Mucosa of stomach (tissue), 1 donor: Measurements from ENCODE around the gene JAKMIP1.

ENCODE experiments used
- H3K27me3 ChIP-seq: one replicate; pipeline ENCODE4 v1.7.0; 2013; ENCODE audit warnings: mild to moderate bottlenecking, low read length; ENCODE audit not compliant: control insufficient read depth, insufficient read depth
- H3K36me3 ChIP-seq: one replicate; pipeline ENCODE4 v1.7.0; 2013; ENCODE audit warnings: low read length; ENCODE audit not compliant: control insufficient read depth, insufficient read depth
- H3K4me1 ChIP-seq: one replicate; pipeline ENCODE4 v1.7.0; 2013; ENCODE audit warnings: mild to moderate bottlenecking, low read length; ENCODE audit not compliant: control insufficient read depth, insufficient read depth
- H3K4me3 ChIP-seq: one replicate; pipeline ENCODE4 v1.7.0; 2013; ENCODE audit warnings: low read length
- H3K9ac ChIP-seq: one replicate; pipeline ENCODE4 v1.7.0; 2013; ENCODE audit warnings: mild to moderate bottlenecking, low read length, moderate library complexity
- H3K9me3 ChIP-seq: one replicate; pipeline ENCODE4 v1.7.0; 2013; ENCODE audit warnings: mild to moderate bottlenecking, low read length, moderate library complexity; ENCODE audit not compliant: control insufficient read depth
- donor health status: Pancreatic carcinoma.

The JAKMIP1 gene

GRCh38 chr4:6182376-6183280 is 17.7 kb downstream of the JAKMIP1 start:
- Histone ChIP-seq H3K27me3 (no peaks in the 10 kb centered on the region), H3K9me3 (no peaks in the 10 kb centered on the region)

GRCh38 chr4:6180841-6181631 is 19.3 kb downstream of the JAKMIP1 start:
- Histone ChIP-seq H3K9me3 (no peaks in the 10 kb centered on the region), H3K9ac (no peak overlapping the region)

More at GRCh38 chr4:6182376-6183280, 17.7 kb downstream of the JAKMIP1 start:
- Histone ChIP-seq H3K36me3 (no peaks in the 10 kb centered on the region), H3K9ac (no peak overlapping the region), H3K4me1 (no peaks in the 10 kb centered on the region), H3K4me3 (no peak overlapping the region)

GRCh38 chr4:6179362-6179761 is 21.0 kb downstream of the JAKMIP1 start:
- Histone ChIP-seq H3K9me3 (no peaks in the 10 kb centered on the region), H3K9ac (no peak overlapping the region), H3K27me3 (no peaks in the 10 kb centered on the region), H3K4me1 (no peaks in the 10 kb centered on the region), H3K36me3 (no peaks in the 10 kb centered on the region), H3K4me3 (no peak overlapping the region)

More at GRCh38 chr4:6180841-6181631, 19.3 kb downstream of the JAKMIP1 start:
- no peaks in the 10 kb centered on the region for H3K36me3 ChIP-seq
- H3K4me1 ChIP-seq = no peaks in the 10 kb centered on the region
- H3K4me3 ChIP-seq = no peak overlapping the region
- H3K27me3 ChIP-seq = no peaks in the 10 kb centered on the region

GRCh38 chr4:6178757-6179156 is 21.6 kb downstream of the JAKMIP1 start:
- Histone ChIP-seq H3K4me1 (no peaks in the 10 kb centered on the region), H3K9ac (no peak overlapping the region), H3K27me3 (no peaks in the 10 kb centered on the region), H3K9me3 (no peaks in the 10 kb centered on the region), H3K36me3 (no peaks in the 10 kb centered on the region), H3K4me3 (no peak overlapping the region)

GRCh38 chr4:6177587-6178197 is 22.7 kb downstream of the JAKMIP1 start:
- H3K9ac ChIP-seq = no peak overlapping the region
- no peaks in the 10 kb centered on the region for H3K27me3 ChIP-seq
- H3K4me3 ChIP-seq = no peak overlapping the region
- no peaks in the 10 kb centered on the region for H3K36me3 ChIP-seq
- no peaks in the 10 kb centered on the region for H3K4me1 ChIP-seq
- H3K9me3 ChIP-seq = no peaks in the 10 kb centered on the region

GRCh38 chr4:6175426-6175825 is 24.9 kb downstream of the JAKMIP1 start:
- no peaks in the 10 kb centered on the region for H3K9me3 ChIP-seq
- H3K36me3 ChIP-seq = no peaks in the 10 kb centered on the region
- H3K4me3 ChIP-seq = no peak overlapping the region
- no peak overlapping the region for H3K9ac ChIP-seq
- no peaks in the 10 kb centered on the region for H3K27me3 ChIP-seq
- no peaks in the 10 kb centered on the region for H3K4me1 ChIP-seq

- no peaks in the 10 kb centered on the region for H3K9me3 ChIP-seq
- H3K4me3 ChIP-seq = no peak overlapping the region
- no peak overlapping the region for H3K9ac ChIP-seq
- H3K36me3 ChIP-seq = no peaks in the 10 kb centered on the region
- no peaks in the 10 kb centered on the region for H3K4me1 ChIP-seq
- no peaks in the 10 kb centered on the region for H3K27me3 ChIP-seq
Observed at GRCh38 chr4:6172927-6173200, 27.5 kb downstream of the JAKMIP1 start.

GRCh38 chr4:6172093-6172926 is 28.0 kb downstream of the JAKMIP1 start:
- Histone ChIP-seq H3K9me3 (no peaks in the 10 kb centered on the region), H3K4me3 (no peak overlapping the region), H3K4me1 (no peaks in the 10 kb centered on the region), H3K9ac (no peak overlapping the region), H3K36me3 (no peaks in the 10 kb centered on the region), H3K27me3 (no peaks in the 10 kb centered on the region)

- no peaks in the 10 kb centered on the region for H3K4me1 ChIP-seq
- no peaks in the 10 kb centered on the region for H3K36me3 ChIP-seq
- H3K9ac ChIP-seq = no peak overlapping the region
- no peaks in the 10 kb centered on the region for H3K9me3 ChIP-seq
- no peaks in the 10 kb centered on the region for H3K27me3 ChIP-seq
- H3K4me3 ChIP-seq = no peak overlapping the region
Observed at GRCh38 chr4:6169239-6169638, 31.1 kb downstream of the JAKMIP1 start.

GRCh38 chr4:6165766-6166165 is 34.6 kb downstream of the JAKMIP1 start:
- Histone ChIP-seq H3K9ac (no peak overlapping the region), H3K9me3 (no peaks in the 10 kb centered on the region), H3K4me3 (no peak overlapping the region), H3K27me3 (no peaks in the 10 kb centered on the region), H3K36me3 (no peaks in the 10 kb centered on the region), H3K4me1 (no peaks in the 10 kb centered on the region)

GRCh38 chr4:6162885-6163284 is 37.5 kb downstream of the JAKMIP1 start:
- H3K36me3 ChIP-seq = no peaks in the 10 kb centered on the region
- H3K27me3 ChIP-seq = no peaks in the 10 kb centered on the region
- H3K9me3 ChIP-seq = no peaks in the 10 kb centered on the region
- H3K4me3 ChIP-seq = no peak overlapping the region
- H3K4me1 ChIP-seq = no peaks in the 10 kb centered on the region
- H3K9ac ChIP-seq = no peak overlapping the region
